HG03432 (cell line): ENCODE data around the gene HTR5A.

Experiments used
- ATAC-seq: cut with Tn5 transposase; IDR thresholded peaks from one replicate; pipeline ENCODE4 v1.9.1; 2021; ENCODE audit warnings: mild to moderate bottlenecking, moderate library complexity; ENCODE audit not compliant: unreplicated experiment

Gene HTR5A

DNA sequence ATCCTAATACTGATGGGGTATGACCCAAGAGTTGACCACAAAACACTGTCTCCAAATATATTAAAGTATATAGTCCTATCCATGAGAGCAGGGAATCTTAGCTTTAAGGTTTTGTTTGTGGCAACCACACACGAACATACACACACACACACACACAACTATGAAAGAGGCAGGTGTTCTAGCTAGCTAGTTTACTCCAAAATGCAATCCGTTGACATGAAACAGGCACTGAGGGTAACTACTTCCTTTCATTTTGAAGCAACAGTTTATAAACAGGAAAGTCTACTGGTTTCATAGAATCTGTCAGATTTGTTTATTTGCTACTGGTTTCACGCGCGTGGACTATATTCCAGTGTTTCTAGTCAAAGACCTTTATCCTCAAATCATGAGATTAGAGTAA lies 14.8 kb downstream of the HTR5A start:
- no peak for ATAC-seq

DNA sequence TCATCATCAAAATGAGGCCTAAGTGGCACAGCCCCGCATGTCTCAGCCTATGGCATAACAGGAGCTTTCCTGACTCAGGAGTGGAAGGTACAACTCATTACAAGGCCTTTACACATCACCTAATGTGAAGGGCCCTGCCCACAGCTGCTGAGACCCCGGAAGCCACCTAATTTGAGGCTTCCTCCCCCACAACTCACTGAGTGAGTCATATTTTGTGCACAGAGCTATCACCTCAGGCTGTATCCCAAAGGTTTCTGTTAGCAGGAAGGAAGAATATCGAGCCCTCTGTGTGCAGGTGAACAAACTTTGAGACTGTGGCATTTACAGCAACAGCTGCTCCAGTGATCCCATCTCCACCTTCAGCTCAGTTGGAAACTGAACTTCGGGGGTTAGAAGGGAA lies 20.6 kb downstream of the HTR5A start:
- ATAC-seq: no peak

DNA sequence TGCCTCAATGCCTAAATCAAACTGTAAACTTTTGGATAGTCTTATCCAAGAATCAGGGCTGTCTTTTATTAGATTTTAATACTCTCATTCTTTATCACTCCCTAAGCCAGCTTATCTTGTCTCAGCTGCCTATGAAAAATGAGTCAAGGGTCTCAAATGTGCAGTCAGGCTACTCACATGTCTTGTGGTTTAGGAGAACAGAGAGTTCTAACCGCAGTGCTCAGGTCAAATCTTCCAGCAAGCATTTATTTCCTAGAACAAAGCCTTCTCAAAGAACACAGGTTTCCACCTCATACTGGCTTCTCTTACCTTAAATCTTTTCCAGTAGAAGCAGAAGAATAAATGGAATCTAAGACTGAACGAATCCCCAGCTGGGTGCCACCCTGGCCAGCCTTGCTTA lies 23.5 kb downstream of the HTR5A start:
- no peak for ATAC-seq

DNA sequence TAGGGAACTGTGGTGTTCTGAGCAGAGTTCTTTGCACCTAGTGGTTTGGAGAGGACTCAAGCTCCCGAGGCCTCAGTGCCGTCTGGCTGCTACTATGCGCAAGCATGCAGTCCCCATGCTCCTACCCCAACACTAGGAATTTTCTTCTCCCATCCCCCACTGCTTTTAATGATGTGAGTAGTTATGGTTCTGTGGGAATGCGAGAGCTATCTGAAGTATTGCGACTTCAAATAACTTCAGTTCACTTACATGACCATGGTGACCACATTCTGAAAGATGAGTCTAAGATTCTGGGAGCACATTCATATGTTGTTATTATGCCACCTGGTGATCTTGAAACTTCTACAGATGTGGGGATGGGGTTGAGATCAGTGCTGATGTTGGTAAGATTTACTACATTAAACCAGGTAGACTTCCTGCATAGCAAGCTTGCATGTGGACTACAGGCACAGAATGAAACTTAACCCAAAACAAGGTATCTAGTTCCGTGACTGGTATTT lies 24.6 kb downstream of the HTR5A start:
- no peak for ATAC-seq

DNA sequence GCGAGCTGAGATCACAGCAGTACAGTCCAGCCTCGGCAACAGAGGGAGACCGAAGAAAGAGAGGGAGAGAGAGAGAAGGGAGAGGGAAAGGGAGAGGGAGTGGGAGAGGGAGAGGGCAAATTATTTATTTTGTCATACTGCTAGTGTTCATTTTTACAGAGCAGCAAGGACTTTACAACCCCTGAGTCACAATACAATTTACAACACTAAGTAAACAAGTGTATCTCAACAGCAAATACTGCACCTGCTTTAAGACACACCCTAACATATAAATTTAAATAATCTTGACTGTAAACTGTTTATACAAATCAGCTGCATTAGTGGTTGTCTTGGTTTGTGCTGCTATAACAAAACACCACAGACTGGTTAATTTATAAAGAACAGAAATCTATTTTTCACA lies 27.2 kb downstream of the HTR5A start:
- no peak for ATAC-seq

DNA sequence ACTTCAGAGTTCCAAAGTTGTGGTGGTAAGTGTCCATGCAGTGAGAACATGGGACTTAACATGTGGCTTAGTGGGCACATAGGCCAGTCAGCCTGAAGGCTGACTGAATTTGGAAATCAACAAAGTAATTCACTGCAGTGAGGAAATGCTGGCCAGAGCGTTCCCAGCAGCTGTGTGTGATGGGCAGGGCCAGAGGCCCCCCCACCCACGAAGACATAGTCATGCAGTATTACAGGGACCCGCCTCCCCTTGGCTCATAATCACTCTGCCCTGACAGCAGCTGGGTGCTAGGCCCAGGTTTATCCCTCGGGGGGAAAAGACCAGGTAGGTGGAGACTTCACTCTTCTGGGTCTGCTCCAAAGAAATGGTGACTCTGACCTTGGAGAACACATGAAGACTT lies 33.7 kb downstream of the HTR5A start:
- ATAC-seq: no peak

DNA sequence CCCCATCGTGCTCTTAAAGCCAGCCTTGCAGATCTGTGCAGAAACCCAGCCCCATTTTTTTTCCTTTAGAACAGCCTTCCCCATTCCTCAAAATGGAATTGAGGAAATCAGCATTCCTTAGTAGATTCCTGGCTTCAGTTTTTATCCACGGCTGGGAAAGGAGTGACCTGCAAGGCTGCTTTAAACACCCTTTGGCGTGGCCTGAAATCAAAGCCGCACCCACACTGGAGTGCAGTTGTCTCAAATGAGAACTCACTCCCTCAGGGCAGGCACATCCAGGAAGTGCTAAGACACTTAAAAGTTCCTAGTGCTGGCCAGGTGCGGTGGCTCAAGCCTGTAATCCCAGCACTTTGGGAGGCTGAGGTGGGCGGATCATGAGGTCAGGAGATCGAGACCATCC lies 34.8 kb downstream of the HTR5A start:
- ATAC-seq: no peak

DNA sequence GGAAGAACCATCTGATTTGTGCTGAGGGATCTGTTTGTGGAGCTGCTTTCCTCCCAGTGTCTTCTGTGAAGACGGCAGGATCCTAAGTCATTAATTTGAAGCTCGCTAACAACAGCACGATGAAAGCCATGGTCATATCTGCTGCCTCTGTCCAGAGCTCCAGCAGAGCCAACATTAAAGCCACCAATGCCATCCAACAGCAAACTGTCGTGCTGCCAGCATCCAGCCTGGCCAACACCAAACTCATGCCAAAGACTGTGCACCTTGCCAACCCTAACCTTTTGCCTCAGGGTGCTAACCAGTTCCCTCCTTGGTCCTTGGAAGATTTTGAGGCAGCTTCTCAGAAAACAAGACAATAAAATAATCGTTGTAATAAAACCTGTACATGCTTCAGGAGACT lies 36.2 kb downstream of the HTR5A start:
- ATAC-seq: no peak

DNA sequence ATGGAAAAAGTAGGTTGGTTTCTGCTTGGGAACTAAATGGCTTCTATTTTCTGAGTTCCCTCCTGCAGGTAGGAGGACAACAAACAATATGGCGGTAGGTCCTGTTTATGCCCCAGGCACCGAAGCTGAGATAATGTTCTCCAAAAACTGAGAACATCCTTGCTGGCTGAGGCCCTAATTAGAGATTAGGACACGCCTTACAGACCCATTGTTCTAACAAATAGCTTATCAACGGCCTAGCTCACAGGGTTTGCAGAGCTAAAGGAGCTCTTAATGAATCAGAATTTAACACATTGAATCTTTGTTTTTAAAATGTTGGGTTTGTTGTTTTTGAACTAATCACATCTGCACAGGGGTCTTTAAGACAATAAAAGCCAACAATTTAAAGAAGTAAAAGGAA lies 37.0 kb downstream of the HTR5A start:
- ATAC-seq: no peak

DNA sequence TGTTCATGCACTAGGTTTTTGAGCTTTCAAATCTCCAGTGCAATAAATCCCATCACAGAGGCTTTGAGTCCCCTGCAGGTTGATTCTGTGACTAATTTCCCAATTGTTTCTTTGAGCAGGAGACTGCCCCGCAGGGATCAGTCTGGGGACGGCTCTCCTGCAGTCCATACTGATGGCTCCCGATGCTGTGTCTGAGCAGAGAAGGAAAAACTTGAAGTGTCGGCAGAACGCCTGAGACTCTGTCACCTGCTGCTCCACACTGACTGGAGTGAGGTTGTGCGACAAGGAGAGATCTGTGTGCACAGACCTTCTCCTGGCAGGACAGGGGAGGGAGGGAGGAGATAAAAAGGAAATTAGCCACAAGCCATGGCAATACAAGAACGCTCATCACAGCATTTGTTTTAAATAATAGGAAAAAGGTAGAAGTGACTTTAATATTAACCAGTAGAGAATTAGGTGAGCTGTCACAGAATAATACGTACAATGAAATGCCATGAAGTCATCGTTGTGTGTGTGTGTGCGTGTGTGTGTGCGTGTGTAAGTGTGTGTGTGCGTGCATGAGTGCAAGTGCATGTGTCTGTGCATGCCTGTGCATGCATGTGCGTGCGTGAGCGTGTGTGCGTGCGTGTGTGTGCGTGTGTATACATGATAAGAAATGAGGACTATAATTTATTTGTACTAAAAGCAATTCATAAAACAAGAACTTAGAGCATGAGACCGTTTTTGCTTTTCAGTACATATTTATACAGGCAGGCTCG lies 38.2 kb downstream of the HTR5A start:
- ATAC-seq: no peak

DNA sequence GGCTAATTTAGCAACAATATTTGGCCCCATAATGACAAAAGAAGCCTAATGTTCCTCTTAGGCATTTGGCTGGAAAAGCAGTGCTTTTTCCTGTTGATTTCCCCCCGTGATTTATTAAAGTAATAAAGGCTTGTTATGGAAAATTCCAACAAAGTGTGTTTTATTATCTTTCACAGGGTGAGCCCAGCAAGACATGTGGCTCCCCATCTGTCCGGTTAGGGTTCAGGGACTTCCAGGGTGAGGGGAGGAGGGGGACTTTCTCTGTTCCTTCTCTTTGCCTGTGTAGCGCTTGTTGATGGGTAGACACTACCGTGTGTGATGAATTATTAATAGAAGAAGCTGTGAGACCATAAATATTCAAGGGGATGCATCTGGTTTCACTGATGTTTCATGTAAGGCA lies 39.0 kb downstream of the HTR5A start:
- no peak for ATAC-seq

DNA sequence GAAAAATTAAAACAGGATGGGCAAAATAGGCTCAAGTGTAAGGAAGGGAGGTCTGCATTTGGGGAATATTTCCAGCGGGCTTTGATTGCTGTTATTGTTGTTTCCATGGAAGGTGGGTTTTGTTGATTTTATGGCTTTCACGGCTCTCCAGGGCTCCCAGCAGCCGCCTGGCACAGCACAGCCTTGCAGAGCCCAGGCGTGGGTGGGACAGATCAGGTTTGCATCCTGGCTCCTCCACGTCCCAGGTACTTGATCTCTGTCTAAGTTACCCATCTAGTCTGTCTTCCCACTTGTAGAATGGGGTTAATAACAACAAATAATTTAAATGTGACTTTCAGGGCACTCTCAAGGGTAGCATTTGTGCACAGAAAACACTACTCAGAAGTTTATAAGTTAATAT lies 45.2 kb downstream of the HTR5A start:
- no peak for ATAC-seq

DNA sequence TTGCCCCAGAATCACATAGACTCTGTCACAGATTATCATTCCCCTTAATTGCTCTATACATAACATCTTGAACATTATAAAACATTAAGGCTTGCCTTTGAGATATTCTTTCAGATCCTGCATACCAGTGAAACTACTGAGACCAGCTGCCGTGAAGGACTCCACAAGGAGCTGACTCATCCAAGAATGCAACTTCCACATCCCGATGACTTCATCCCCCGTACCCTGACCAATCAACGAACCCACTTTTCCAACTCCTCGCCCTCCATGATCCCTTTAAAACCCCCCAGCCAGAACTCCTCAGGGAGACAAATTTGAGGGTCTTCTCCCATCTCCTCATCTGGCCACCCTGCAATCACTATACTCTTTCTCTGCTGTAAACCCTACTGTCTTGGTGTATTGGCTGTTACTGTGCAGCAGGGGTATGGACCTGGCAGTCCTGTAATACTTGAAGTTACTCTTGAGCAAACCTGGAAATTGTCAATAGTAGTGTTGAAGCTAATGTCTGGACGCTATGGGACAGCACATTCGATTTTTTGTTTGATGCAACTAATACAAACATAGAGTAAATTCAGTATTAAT lies 49.8 kb downstream of the HTR5A start:
- ATAC-seq: no peak

DNA sequence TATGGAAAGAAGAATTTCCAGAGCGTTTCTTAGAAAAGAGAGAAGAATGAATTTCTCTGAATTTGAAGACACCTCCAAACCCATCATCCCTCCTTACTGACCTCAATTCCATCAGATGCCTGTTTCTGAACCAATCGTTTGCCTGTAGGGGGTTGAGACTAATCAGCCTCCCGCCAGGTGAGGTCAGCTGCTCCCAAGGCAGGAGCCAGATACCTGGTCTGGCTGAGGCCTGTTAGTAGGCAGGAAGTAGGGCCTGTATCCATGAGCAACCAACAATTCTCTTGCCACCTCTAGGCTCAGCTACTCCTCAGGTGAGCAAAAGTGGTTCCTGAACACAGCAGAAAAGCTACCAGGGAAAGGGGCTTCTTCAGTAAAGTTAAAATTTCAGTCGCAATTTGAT lies 50.3 kb downstream of the HTR5A start:
- ATAC-seq: no peak

DNA sequence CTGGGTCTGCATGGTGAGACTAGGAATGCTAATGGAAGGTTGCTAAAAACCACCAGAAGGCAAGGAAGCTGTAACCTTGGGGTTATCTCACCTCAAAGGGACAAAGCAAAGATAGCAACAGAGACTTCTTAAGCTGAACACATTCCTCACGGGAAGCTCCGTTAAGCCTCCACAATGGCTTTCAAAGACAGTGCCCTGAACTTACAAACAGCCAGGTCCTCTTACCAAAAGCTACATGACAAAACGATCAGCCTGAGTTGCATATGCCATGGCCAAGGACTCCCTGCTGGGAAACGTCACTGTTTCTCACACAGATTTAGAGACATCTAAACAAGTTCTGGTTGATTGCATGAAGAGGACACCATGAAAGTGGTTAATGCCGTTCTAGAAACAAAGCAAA lies 52.7 kb downstream of the HTR5A start:
- no peak for ATAC-seq

DNA sequence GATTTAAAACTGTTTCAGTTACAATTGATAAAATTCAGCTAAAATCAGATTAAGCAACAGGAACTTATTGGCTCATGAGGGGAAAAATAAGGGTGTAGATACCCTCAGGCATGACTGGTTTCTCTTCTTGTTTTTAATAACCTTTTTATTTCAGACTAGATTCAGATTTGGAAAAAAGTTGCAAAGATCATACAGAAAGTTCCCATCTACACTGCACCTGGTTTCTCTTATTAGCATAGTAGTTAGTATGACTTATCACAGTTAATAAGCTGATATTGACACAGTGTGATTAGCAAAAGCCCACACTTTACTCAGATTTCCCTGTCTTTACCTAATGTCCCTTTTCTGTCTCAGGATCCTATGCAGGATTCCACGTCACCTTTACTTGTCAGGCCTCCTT lies 53.3 kb downstream of the HTR5A start:
- ATAC-seq: no peak

DNA sequence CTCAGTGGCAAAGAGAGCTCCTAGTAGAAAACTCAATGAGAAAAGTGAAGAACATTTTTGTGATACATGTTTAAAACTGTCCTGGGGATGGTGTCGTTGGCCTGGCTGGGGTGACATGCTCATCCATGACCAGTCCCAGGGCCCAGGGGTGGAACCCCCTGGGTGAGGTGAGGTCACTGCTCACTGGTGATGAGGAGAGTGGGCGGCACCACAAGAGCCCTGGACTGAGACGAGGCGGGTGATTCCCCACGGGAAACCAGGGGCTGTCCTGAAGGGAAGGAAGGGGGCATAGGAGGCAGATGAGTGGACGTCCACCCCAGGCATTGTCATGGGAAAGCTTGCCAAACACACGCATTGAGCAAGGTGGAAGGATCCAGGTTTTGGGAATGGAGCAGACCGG lies 54.6 kb downstream of the HTR5A start:
- no peak for ATAC-seq

DNA sequence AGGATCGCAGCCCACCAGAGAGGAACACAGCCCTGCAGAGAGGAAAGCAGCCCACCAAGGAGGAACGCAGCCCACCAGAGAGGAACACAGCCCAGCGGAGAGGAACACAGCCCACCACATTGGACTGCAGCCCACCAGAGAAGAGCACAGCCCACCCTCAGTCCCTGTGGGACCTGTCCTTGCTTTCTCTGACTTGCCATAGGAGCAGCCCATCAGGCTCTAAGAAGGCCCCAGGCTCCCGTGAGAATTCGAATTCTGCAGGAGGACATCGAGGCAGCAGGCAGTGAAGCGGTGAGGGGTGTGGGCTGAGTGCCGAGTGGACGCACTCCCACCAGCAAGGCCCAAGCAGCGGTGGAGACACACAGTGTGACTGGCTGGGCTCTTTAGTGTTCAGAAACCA lies 59.1 kb downstream of the HTR5A start:
- ATAC-seq: no peak

DNA sequence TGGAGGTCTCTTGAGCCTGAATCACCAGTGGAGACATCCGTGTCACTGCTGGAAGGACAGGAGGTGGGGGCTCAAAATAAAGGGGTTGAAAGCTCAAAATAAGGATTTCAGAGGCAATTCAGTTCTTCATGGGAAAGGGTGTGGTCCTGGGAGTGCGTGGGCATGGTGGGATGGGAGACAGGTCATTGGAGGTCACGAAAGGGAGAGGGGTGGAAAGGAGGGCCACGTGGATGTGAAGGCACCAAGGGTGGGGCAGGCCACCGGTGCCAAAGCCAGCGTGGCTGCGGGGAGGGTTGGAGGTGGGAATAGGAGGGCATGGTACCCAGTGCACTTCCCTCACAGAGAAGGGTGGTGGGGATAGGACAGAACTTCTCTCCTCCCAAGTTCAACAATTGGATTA lies 59.7 kb downstream of the HTR5A start:
- ATAC-seq: no peak

DNA sequence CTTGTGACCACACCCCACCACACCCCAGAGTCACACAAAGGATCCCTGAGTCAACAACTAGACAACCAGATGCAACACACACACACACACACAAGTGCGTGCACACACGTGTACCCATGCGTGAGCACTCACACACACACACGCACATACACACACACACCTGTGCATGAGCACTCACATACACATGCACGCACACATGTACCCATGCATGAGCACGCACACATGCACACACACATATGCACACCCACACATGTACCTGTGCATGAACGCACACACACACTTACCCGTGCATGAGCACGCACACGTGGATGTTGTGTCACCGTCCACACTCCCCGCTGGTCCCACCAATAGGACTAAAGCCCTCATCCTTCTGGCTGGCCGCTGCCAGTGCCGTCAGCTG lies 60.4 kb downstream of the HTR5A start:
- no peak for ATAC-seq

DNA sequence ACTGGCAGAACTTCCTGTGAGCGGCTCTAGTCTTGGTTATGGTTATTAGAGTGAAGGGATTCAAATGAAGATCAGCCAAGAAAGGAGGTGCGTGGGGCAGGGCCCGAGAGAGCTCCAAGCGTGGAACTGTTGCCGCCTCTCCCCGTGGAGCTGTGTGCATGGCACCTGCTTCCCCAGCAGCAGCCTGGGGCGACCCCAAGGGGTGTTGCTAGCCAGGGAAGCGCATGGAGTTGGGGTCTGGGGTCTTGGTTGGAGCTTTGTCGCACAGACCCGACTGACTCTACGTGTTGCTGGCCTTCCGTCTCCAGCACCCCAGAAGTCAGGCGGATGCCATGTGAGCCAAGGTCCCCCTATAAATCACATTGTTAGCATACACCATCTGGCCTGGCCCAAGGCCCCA lies 61.0 kb downstream of the HTR5A start:
- ATAC-seq: no peak

DNA sequence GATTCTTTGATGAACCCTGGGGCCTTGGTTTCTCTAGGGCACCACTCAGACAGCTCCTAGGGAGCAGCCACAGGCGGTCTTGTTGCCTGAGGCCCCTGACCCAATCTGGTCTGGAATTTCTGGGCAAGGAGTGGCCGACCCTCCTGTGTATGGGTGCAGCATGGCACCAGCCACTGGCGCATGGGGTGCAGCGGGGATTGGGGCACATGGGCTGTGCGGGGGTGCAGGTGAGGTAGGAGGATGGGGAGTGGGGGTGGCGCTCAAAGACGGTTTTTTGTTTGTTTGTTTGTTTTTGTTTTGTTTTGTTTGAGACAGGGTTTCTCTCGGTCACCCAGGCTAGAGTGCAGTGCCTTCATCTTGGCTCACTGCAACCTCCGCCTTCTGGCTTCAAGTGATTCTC lies 62.3 kb downstream of the HTR5A start:
- ATAC-seq: no peak
